Keratinocyte (primary cell): ENCODE results near the gene PCYT1B. TPM values are rescaled to one million over a fixed set of nuclear protein-coding genes. Genes with fewer than 3 reads are reported as not detected.

Experiments used
- DNase-seq: peaks from one replicate; pipeline ENCODE4 v3.0.0-alpha.2; 2011; ENCODE audit warnings: low read depth, missing footprints, low spot score
- FAIRE-seq: peaks from 2 replicates; lab custom pipeline; 2011; peaks lifted over from hg19 to GRCh38; lab: Jason Lieb, UNC
- H2AFZ ChIP-seq: 2 replicates; pipeline ENCODE4 v1.6.0; 2012; ENCODE audit warnings: low read length, control low read depth, inconsistent platforms; ENCODE audit not compliant: control insufficient read depth
- H3K27ac ChIP-seq: 2 replicates; pipeline ENCODE4 v1.5.1; 2011; ENCODE audit warnings: low read length; ENCODE audit not compliant: control insufficient read depth, insufficient read depth
- H3K27me3 ChIP-seq: 3 replicates; pipeline ENCODE4 v1.6.0; 2011; ENCODE audit warnings: low read length; ENCODE audit not compliant: control insufficient read depth, insufficient read depth; ENCODE audit errors: extremely low read depth
- H3K36me3 ChIP-seq, 2 experiments: 2 replicates in 1 of 2; 3 replicates in 1 of 2; pipeline ENCODE4 v1.5.1; 2011; ENCODE audit warnings: low read length in 2 of 2, mild to moderate bottlenecking in 1 of 2; ENCODE audit not compliant: control insufficient read depth in 2 of 2, insufficient read depth in 2 of 2; ENCODE audit errors: extremely low read depth in 1 of 2
- H3K4me1 ChIP-seq: 3 replicates; pipeline ENCODE4 v1.5.1; 2011; ENCODE audit warnings: low read length; ENCODE audit not compliant: control insufficient read depth, insufficient read depth; ENCODE audit errors: extremely low read depth
- H3K4me2 ChIP-seq: 3 replicates; pipeline ENCODE4 v1.6.0; 2011; ENCODE audit warnings: low read depth, low read length; ENCODE audit not compliant: control insufficient read depth, insufficient read depth; ENCODE audit errors: extremely low read depth
- H3K4me3 ChIP-seq, 3 experiments: fragments of 200-600 bp in 1 of 3; sonication (generic) in 1 of 3; 2 replicates in 2 of 3; 3 replicates in 1 of 3; pipeline ENCODE4 v1.5.1; 2011 to 2016; ENCODE audit warnings: low read length in 3 of 3, mild to moderate bottlenecking in 3 of 3, control low read depth in 2 of 3, inconsistent platforms in 1 of 3, low read depth in 1 of 3, mixed read lengths in 1 of 3, mixed run types in 1 of 3, moderate library complexity in 1 of 3; ENCODE audit not compliant: control insufficient read depth in 2 of 3, insufficient read depth in 2 of 3; ENCODE audit errors: extremely low read depth in 1 of 3
- H3K79me2 ChIP-seq: 2 replicates; pipeline ENCODE4 v1.6.0; 2012; ENCODE audit warnings: low read length; ENCODE audit not compliant: control insufficient read depth, insufficient read depth
- H3K9ac ChIP-seq: 3 replicates; pipeline ENCODE4 v1.6.0; 2011; ENCODE audit warnings: low read length; ENCODE audit not compliant: control insufficient read depth, insufficient read depth; ENCODE audit errors: extremely low read depth
- H3K9me1 ChIP-seq: 3 replicates; pipeline ENCODE4 v1.6.0; 2011; ENCODE audit warnings: low read length; ENCODE audit not compliant: control insufficient read depth, insufficient read depth; ENCODE audit errors: extremely low read depth
- H3K9me3 ChIP-seq: 2 replicates; pipeline ENCODE4 v1.5.1; 2012; ENCODE audit warnings: low read depth, low read length; ENCODE audit not compliant: control insufficient read depth
- H4K20me1 ChIP-seq: 3 replicates; pipeline ENCODE4 v1.6.0; 2011; ENCODE audit warnings: low read length; ENCODE audit not compliant: control insufficient read depth, insufficient read depth; ENCODE audit errors: extremely low read depth
- EZH2 ChIP-seq: IDR thresholded peaks from one replicate; pipeline ENCODE4 v1.6.1; 2012; ENCODE audit warnings: inconsistent platforms, mild to moderate bottlenecking, low read length, moderate library complexity
- dilution Hi-C: fragments of 300-500 bp; cut with MboI; formaldehyde crosslinking; loops from one replicate; pipeline ENCODE4 v1.7.0; 2020; ENCODE audit warnings: low sequenced_read_pairs; ENCODE audit not compliant: extremely low pct_ligation_motif_present
- polyA plus RNA-seq, 5 experiments: library from polyadenylated mRNA; depleted of rRNA in 3 of 5; stranded (reverse) in 3 of 5; stranded (forward) in 1 of 5; unstranded in 1 of 5; fragments of >200 nt; gene quantifications; 1 replicate in 1 of 5; 2 replicates in 3 of 5; 3 replicates in 1 of 5; pipeline versions ENCODE4 v1.2.1 to v1.2.3, GENCODE V29; 2011 to 2012; ENCODE audit warnings: missing spikeins in 2 of 5, low read depth in 1 of 5, low replicate concordance in 1 of 5
- TF ChIP-seq, protein P1 (sequence below), 3 experiments: IDR thresholded peaks in 1 of 3; conservative IDR thresholded peaks in 1 of 3; optimal IDR thresholded peaks in 1 of 3; 2 replicates in 2 of 3; 3 replicates in 1 of 3; pipeline versions ENCODE3 to v1.5.1; 2011; ENCODE audit warnings: low read length in 3 of 3, mild to moderate bottlenecking in 3 of 3, moderate library complexity in 2 of 3, control low read depth in 1 of 3, inconsistent platforms in 1 of 3; ENCODE audit not compliant: insufficient read depth in 2 of 3; ENCODE audit errors: extremely low read depth in 1 of 3

PCYT1B gene
- polyA plus RNA-seq, 1 donor (not counting 4 experiments of a cell fraction or from before 2014, with no cell fraction given) = 3.7 TPM

DNA sequence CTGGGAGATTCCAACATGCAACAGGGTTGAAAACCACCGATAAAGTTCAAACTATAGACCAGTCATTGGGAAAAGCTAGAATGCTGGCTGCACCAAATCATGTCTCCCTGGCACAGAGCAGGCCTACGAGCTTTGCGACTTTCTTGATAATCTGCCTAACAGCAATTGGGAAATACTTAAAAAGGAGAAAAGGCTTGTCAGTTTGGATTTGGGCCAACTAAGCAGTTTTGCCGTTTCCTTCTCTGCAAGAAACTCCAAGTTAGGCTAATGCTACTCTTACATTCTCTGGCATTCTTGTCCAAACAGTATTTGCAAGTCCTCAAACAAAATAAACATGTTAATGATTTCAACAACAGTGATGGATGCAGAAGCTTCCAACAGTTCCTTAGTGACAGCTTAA lies 94.1 kb downstream of the PCYT1B start:
- no peaks in the 10 kb centered on the region for H3K79me2 ChIP-seq
- TF ChIP-seq EZH2 = no peak
- TF ChIP-seq, protein P1, sequence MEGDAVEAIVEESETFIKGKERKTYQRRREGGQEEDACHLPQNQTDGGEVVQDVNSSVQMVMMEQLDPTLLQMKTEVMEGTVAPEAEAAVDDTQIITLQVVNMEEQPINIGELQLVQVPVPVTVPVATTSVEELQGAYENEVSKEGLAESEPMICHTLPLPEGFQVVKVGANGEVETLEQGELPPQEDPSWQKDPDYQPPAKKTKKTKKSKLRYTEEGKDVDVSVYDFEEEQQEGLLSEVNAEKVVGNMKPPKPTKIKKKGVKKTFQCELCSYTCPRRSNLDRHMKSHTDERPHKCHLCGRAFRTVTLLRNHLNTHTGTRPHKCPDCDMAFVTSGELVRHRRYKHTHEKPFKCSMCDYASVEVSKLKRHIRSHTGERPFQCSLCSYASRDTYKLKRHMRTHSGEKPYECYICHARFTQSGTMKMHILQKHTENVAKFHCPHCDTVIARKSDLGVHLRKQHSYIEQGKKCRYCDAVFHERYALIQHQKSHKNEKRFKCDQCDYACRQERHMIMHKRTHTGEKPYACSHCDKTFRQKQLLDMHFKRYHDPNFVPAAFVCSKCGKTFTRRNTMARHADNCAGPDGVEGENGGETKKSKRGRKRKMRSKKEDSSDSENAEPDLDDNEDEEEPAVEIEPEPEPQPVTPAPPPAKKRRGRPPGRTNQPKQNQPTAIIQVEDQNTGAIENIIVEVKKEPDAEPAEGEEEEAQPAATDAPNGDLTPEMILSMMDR (optimal IDR thresholded peaks at IDR 0.05 in 1 of 3, IDR thresholded peaks at IDR 0.05 in 1 of 3, conservative IDR thresholded peaks at IDR 0.05 in 1 of 3; ENCODE audit: extremely low read depth in 1 of 3, insufficient read depth in 2 of 3, low read length in 3 of 3) = no peak
- dilution Hi-C loops = no loop called here

DNA sequence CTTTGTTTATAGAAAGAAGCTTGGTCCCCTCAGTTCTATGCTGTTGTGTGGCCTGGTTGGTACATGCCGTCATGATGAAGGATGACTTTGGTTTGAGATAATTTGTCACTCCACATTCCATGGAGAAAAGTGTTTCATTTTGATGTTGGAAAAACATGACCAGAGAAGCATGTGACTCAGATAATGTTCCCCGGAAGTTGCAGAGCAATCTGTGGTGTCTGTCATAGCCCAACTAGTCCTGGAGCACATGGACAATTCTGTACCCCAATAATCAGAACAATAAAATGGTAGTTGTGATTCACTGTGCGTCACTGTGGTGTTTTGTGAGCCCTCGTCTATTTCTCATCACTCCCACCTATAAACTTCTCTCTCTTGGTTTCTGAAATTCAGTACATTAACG lies 97.0 kb downstream of the PCYT1B start:
- Histone ChIP-seq H4K20me1 (no peaks in the 10 kb centered on the region), H3K9me3 (no peaks in the 10 kb centered on the region), H3K4me2 (no peak overlapping the region), H2AFZ (no peak overlapping the region), H3K4me3 (no peak overlapping the region), H3K36me3 (no peaks in the 10 kb centered on the region), H3K79me2 (no peaks in the 10 kb centered on the region), H3K9ac (no peak overlapping the region), H3K27me3 (no peaks in the 10 kb centered on the region), H3K4me1 (no peaks in the 10 kb centered on the region), H3K27ac (no peak overlapping the region), H3K9me1 (no peaks in the 10 kb centered on the region)
- FAIRE-seq = no peak
- DNase-seq = no peak
- dilution Hi-C loops = no loop called here
- TF ChIP-seq EZH2 = no peak

More for the DNA sequence above, 94.1 kb downstream of the PCYT1B start:
- Histone ChIP-seq H4K20me1 (no peaks in the 10 kb centered on the region), H3K9me3 (no peaks in the 10 kb centered on the region), H3K9ac (no peak overlapping the region), H3K4me1 (no peaks in the 10 kb centered on the region), H3K4me2 (no peak overlapping the region), H3K4me3 (no peak overlapping the region), H3K27ac (no peak overlapping the region), H3K27me3 (no peaks in the 10 kb centered on the region), H3K36me3 (no peaks in the 10 kb centered on the region), H2AFZ (no peak overlapping the region), H3K9me1 (no peaks in the 10 kb centered on the region)
- no peak for FAIRE-seq
- DNase-seq = no peak

DNA sequence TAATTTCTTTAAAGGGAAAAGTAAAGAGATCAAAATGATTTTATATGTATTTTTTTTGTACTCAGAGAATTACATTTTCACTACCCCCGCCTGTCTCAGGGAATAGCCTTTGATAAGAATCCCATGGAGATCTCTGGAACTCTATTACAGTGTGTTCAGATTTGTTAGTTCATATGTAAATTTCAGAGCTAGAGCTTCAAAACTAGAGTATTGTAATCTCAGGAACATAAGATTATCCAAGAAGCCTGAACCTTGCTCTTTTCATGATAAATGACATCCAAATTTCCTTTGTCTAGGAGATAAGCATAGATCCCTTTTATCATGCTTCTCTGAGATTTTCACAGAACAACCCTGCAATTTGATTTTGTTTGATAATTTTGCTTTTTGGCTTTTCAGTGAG lies 99.2 kb downstream of the PCYT1B start:
- Histone ChIP-seq H3K4me3 (no peak overlapping the region), H3K9me1 (no peaks in the 10 kb centered on the region), H3K27me3 (no peaks in the 10 kb centered on the region), H3K27ac (no peak overlapping the region), H2AFZ (no peak overlapping the region), H3K4me2 (no peak overlapping the region), H3K4me1 (no peaks in the 10 kb centered on the region), H3K9me3 (no peaks in the 10 kb centered on the region), H3K79me2 (no peaks in the 10 kb centered on the region), H3K9ac (no peak overlapping the region), H3K36me3 (no peaks in the 10 kb centered on the region), H4K20me1 (no peaks in the 10 kb centered on the region)
- TF ChIP-seq EZH2 = no peak
- TF ChIP-seq, protein P1 (optimal IDR thresholded peaks at IDR 0.05 in 1 of 3, IDR thresholded peaks at IDR 0.05 in 1 of 3, conservative IDR thresholded peaks at IDR 0.05 in 1 of 3; ENCODE audit: extremely low read depth in 1 of 3, insufficient read depth in 2 of 3, low read length in 3 of 3) = no peak
- dilution Hi-C loops = no loop called here
- DNase-seq (no peak), FAIRE-seq (no peak)
